Vagina (tissue), 2 donors: ENCODE data around the gene SNX13.

Experiments
- POLR2A ChIP-seq, 2 donors: fragments of 450-650 bp; IDR thresholded peaks; one replicate each; pipeline ENCODE4 v1.6.1; 2017; ENCODE audit warnings: antibody characterized with exemption in 2 of 2, mild to moderate bottlenecking in 2 of 2, moderate library complexity in 2 of 2
- POLR2AphosphoS5 ChIP-seq, 2 donors: sonication (generic); formaldehyde crosslinking; IDR thresholded peaks; one replicate each; pipeline ENCODE4 v1.9.0; 2017; ENCODE audit warnings: antibody characterized with exemption in 2 of 2, mild to moderate bottlenecking in 2 of 2, low read depth in 1 of 2; ENCODE audit not compliant: insufficient read depth in 1 of 2
- TF ChIP-seq, protein P1 (sequence below), 3 experiments: fragments of 450-650 bp in 2 of 3; fragments of 200-600 bp in 1 of 3; sonication (generic) in 1 of 3; IDR thresholded peaks; one replicate each; pipeline ENCODE4 v1.5.1; 2017 to 2019; ENCODE audit warnings: antibody characterized with exemption in 3 of 3, mild to moderate bottlenecking in 2 of 3, moderate library complexity in 2 of 3

DNA sequence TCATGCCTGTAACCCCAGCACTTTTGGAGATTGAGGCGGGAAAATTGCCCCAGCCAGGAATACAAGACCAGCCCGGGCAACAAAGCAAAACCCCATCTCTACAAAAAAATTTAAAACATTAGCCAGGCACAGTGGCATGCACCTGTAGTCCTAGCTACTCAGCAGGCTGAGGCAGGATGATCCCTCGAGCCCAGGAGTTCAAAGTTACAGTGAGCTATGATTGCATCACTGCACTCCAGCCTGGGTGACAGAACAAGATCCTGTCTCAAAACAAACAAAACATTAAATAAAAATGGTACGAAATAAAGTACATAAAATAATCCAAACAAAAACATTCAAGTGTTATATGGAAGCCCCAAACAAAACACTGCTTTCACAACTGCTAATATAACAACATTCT, 125.0 kb downstream of the SNX13 start:
- TF ChIP-seq, protein P1, sequence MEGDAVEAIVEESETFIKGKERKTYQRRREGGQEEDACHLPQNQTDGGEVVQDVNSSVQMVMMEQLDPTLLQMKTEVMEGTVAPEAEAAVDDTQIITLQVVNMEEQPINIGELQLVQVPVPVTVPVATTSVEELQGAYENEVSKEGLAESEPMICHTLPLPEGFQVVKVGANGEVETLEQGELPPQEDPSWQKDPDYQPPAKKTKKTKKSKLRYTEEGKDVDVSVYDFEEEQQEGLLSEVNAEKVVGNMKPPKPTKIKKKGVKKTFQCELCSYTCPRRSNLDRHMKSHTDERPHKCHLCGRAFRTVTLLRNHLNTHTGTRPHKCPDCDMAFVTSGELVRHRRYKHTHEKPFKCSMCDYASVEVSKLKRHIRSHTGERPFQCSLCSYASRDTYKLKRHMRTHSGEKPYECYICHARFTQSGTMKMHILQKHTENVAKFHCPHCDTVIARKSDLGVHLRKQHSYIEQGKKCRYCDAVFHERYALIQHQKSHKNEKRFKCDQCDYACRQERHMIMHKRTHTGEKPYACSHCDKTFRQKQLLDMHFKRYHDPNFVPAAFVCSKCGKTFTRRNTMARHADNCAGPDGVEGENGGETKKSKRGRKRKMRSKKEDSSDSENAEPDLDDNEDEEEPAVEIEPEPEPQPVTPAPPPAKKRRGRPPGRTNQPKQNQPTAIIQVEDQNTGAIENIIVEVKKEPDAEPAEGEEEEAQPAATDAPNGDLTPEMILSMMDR (IDR thresholded peaks at IDR 0.05), result no peak
- no peak for TF ChIP-seq POLR2AphosphoS5 (IDR thresholded peaks at IDR 0.05; ENCODE audit: insufficient read depth in 1 of 2, low read depth in 1 of 2)
- TF ChIP-seq POLR2A (IDR thresholded peaks at IDR 0.05), result no peak
